ENCODE results near the gene HMCN2.
"Not testable (repeated sequence)": the region's sequence is repeated elsewhere in the genome, so short reads cannot be mapped to it uniquely, and the experiment has no call there.

Gene HMCN2

DNA sequence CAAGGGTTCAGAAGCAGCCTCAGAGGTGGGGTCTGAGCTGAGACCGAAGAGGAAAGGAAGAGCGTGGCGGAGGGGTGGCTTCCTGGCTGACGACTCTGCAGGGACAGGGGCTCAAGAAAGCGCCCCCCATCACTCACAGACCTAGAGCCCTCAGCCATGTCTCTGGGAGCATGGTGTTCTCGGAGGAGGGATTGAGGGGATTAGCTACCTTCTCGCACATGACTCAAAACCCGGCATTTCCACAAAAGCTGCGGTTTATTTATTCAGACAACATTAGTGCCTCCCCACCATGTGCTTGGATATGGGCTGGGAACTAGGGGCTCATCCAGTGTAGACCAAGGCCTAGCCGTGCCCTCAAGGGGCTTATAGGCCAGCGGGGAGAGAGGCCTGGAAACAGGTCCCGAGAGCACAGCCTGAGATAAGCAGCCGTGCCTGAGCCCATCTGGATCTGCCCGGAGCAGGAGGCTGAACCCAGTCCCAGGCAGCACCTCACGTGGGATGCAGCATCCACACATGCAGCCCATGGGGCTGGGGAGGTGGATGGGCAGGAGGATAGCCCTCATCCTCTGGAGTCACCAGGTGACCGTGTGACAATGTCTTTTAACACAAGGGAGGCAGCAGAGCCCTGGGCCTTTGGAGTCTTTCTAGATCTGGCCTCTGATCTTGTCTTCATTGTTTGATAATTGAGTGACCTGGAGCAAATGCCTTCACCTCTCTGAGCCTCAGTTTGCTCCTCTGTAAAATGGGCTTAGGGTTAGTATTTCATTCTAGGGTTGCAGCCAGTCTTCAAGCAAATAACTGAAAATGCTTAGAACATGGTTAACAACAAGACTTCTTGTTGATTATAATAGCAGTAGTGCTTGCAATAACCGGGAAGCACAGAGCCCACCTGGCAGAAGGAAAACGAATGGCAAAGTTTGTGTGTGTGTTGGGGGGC lies 878 bp upstream of the HMCN2 start:
- no peak for DNase-seq

DNA sequence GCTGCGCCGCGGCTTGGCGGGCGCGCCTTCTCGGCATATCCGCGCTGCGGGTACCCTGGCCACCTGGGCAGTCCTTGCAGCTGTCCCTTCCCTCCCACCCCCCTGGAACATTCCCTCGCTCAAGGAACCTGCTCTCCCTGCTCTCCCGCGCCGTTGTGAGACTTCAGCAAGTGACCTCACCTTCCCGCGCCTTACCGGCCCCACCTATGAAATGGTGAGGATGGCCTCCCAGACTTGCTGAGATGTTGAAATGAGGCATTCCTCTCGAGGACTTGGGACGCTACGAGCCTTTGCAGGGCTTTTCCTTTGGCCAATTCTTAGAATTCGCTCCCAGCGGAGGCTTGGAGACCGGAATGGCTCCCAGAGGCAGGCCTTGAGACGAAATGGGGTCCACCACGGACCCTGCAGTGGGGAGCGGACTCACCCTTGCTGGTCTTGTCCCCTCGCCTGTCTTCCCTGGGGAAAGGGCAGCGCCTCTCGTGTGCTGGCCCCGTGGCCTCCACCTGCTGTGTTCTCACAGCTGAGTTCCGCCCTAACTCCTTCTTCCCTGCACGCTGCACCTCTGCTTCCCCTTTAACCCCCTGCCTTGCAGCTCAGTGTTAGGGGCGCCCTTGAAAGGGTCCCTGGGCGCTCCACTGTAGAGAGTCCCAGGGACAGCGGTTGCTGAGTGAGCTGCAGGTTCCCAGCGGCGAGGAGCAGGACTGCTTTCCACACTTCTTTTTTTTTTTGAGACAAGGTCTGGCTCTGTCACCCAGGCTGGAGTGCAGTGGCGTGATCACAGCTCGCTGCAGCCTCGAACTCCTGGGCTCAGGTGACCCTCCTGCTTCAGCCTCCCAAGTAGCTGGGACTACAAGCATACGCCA lies 907 bp downstream of the HMCN2 start:
- peak; percentile 40 for DNase-seq

DNA sequence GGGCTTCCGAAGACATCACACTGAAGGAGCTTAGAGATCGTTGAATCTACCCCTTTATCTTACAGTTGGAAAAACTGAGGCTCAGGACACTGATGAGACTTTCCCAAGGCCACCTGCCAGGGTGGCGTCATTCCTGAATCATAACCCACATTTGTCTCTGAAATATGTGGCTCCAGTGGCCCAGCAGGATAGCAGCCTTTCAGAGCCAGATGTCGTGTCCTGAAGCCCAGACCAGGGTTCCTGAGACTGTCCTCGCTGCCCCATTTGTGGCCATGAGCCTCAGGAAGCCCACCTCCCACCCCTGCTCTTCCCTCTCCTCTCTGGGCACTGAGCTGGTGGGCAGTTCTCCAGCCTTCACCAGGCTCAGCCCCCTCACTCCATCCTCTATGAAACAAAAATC lies 2.4 kb downstream of the HMCN2 start:
- DNase-seq: no peak

DNA sequence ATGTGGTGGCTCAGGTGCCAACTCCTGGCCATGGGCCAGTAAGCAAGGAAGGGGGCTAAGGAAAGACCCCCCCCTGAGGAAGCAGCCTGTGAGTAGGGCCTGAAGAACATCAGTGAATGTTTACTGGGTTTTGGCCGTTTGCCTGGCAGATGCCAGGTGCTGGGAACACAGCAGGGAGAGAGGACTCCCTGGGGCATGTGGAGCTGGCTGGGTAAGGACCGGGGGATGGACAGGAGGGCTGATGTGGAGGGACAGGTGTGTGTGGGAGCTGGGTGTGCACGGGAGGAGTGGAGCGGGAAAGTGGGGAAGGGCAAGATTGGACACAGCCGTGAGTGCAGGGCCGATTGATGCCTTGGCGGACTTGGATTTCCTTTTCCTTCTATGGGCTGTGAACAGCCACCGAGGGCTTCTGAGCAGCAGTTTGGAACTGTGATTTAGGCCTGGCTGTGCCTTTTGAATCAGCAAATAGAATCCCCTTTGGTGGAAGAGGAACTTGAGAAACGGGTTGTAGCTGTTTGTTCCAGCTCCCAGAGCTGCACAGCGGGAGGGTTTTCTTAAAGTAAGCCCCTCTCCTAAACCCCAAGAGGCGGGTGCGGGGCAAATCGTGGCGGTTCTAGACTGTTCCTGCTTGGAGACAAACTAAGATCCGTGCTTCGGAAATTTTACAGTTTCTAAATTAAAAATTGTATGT lies 3.1 kb downstream of the HMCN2 start:
- peak; percentile 66 for DNase-seq

DNA sequence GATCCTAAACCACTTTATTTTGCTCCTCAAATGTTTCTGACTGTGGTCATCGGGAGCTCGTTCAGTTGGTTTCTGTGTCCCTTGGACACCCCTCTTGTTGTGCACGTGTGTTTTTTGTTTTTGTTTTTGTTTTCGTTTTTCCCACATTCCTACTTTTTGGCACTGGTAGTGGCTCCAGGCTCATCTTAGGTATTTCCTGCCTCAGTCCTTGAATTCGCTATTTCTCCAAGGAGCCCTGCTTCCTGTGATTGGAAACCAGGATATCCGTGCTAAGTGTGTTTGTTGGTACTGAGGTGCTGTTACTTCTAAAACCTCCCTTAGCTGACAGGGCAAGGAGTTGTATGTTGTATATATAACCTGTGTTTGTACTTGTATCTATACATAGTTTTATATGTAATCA lies 5.9 kb downstream of the HMCN2 start:
- DNase-seq: no peak

DNA sequence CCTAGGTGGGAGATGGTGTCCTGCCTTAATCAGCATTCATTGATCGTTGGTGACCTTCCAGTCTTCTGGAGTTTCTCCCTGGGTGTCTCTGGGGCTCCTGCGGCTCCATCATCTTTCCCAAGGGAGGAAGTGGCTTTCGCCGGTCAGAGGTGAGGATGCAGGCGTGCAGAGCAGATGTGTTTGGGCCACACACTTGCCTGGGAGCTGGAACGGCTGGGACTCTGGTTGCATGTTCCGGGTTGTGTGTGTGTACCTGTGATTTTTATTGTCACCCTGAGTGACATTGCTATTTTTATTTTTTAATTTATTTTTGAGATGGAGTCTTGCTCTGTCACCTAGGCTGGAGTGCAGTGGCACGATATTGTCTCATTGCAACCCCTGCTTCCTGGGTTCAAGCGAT lies 9.6 kb downstream of the HMCN2 start:
- DNase-seq: no peak

DNA sequence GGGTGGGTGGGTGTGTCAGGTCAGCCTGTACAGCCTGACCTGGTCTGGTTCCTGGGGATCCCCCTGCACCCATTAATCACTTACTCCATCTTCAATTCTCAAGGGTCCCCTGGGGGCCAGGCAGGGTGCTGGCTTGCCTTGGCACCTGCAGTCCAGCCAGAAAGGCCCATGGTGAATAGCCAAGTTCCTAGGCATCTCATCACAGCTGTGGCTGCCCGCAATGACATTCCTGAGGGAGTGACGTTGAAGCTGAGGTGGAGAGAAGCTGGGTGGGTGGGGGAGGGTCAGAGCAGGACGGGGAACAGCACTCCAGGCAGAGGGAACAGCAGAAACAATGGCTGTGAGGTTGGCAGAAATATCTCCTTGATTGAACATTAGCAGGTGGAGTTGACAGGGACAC lies 10.6 kb downstream of the HMCN2 start:
- DNase-seq: no peak

DNA sequence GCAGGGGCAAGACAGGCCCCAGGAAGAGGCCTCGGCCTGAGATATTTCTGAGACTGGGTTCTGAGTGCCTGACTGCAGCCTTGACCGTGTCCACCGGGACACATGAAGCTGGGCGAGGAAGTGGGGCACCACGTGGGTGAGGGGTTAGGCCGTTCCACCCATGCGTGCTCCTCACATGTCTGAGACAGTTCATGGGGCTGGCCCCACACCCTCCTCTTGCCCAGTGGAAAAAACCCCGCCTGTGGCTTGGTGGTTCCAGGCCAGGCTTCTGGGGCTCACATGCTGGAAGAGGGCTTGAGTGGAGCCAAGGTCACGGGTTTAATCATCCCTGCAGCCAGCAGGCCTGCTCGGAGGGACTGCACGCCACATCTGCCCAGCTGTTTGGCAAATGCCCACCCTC lies 11.4 kb downstream of the HMCN2 start:
- no peak for DNase-seq

DNA sequence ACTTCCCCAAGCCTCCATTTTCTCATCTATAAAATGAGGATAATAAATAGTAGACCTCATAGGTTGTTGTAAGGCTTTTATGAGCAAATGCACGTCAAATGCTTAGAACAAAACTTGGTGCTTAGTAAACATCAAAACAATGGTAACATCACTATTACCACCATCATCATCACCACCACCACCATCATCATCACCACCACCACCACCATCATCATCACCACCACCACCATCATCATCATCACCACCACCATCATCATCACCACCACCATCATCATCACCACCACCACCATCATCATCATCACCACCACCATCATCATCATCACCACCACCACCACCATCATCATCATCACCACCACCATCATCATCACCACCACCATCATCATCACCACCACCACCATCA lies 12.0 kb downstream of the HMCN2 start:
- not testable (repeated sequence) for DNase-seq

DNA sequence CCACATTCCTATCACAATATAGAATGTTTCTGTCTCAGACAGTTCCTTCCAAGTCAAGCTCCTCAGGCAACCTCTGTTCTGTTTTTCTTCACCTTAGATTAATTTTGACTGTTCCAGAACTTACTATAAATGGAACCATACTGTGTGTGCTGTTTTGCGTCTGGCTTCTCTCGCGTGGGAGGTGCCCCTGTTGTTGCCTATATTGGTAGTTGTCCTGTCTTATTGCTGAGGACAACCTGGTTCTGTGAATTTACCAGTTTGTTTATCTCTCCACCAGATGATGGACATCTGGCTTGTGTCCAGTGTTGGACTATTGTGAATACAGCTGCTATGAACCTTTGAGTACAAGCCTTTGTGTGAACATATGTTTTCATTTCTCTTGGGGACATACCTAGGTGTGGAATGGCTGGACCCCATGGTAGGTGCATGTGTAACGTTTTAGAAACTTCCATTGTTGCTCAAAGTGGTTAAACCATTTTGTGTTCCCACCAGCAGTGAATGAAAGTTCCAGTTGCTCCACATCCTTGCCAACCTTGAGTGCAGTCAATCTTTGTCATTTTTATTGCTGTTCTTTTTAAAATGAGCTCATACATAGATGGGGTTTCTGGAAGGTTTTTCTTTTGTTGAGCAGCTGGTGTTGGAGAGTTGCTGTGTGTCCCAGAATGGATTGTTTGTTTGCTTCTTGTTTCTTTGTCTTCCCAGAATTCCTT lies 18.1 kb downstream of the HMCN2 start:
- DNase-seq: peak; percentile 66

DNA sequence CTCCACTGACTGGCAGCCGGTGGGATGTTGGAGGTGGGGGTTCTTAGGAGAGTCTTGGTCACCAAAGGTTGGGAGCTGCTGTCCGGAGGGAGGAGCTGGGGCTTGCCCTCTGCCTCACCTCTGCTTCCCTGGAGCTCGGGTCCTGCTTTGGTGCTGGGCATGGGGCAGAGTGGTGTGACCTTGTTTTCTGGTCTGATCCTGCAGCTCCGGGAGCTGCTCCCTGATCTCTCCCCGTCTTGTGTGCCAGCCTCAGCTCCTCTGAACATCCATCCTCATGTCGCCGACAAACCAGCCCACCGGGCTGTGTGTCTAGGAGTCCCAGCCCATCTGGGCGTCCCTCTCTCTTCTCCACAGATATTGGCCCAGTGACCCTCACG lies 18.7 kb downstream of the HMCN2 start:
- no peak for DNase-seq

DNA sequence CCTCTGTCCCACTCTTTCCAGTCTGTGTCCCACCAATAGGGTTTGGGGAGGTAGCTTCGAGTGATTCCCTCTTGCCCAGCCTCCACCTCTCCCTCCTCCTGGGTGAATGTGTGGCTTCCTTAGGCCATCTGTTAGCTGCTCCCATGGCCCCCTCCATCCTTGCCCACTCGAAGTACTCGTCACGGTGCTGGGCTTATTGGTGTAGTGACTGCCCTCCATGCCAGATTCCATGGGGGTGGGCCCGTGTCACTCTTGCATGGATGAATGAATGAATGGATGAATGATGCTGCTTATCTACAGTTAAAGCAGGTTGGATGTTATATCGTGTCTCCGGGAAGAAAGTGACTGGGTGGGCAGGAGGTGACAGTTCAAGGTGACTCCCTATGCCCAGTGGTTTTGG lies 19.1 kb downstream of the HMCN2 start:
- DNase-seq: no peak

DNA sequence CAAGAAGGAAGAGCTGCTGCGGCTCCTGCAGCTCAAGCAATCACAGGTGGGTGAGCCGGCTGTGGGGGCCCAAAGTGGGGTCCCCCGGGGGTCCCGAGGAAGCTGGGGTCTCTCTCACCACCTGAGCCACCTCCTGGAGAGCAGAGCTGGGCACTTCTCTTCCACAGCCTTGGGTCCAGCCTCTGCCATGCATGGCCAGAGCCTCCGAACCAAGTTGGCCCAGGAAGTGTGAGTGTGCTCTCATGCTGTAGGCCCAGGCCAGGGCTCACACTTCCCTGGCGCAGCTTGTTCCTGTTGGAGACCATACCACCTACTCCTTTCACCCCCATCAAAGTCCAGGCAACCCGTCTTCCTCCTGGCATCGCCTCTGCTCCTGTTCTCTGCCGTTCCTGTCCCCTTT lies 19.7 kb downstream of the HMCN2 start:
- DNase-seq: no peak

DNA sequence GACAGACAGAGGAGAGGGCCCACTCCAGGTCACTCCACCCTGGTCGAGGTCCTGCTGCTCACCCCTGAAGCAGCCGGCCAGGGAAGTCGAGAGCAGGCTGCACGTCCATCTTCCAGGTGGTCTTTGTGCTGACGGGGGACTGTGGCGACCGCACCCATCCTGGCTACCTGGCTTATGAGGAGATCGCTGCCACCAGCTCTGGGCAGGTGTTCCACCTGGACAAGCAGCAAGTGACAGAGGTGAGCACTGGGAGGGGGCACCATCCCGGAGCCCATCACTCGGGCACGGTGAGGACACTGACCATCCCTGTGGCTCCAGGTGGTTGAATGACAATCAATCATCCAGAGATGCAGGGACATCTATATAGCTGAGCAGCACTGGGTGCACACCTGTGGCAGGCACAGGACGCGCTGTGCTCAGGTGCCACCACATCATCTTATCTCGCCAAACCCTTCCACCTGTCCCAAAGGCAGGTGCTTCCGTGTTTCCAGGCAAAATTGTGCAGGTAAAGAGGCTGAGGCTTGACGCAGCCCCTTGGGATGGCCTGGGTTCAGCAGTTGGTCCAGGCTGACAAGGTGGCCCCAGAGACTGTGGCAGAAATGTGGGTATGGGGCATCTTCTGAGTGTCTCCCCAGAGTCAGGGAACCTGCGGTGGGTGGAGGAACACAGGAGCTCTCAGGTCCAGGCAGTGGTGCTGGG lies 20.7 kb downstream of the HMCN2 start:
- DNase-seq: no peak

DNA sequence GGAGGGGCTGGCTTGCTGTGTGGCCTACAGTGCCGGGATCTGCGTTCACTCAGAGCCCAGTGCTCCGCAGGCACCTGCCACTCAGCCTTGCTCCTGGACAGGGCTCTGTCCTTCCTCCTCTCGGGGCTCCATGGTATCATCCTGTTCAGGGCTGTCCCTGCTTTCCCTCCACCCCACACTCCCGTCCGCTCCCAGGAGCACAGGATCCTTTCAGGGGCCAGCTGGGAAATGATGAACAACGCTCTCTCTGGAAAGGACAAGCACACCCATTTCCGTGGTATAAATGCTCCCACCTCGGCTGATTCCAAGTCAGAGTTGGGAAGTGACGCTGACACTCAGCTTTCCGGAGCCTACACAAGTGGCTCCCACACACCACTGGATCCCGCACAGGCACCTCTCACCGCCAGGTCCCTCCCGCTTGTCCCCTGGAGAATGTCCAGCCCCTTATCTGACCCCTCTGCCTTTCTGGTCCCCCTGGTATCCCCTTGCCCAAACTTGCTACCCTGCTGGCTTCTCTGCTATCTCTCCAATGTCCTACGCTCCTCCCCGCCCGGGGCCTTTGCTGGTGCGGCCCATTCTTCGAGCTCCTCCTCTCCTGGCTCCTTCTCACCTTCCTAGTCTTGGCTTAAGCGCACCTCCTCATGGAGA lies 21.3 kb downstream of the HMCN2 start:
- no peak for DNase-seq

DNA sequence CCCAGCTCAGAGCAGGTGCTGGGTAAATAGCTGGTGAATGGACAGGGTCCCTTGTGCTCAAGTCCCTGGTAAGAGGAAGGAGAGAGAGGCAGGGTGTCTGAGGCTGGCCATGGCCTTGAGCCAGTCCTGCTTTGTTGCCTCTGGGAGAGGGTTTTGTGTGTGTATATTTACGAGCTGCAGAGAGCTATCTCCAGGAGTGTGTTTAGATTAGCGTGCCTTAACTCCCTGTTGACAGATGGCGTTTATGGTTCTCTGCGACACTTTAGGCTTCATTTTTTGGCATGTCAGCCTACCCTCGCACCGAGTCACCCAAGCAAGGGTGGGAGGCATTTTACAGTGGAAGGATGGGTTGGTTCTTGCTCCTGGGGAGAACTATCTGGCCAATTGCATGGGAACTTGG lies 22.2 kb downstream of the HMCN2 start:
- peak; percentile 84 for DNase-seq

DNA sequence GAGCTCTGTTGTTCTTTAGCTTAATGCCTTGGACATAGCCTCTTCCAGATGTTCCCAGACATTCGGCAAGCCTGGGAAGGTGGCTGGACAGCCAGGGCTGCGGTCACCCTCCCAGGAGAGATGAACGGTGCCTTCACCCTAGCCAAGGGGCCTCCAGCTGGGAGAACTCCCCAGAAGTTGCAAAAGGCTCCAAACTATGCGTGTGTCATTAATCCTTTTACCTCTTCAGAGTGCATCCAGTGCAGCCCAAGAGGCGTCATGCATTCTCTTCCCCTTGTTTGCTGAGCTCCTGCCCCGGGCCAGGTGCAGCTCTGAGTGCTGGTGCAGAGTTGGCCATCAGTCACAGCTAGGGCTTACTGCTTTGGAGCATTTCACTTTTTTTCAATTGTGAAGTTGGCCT lies 22.8 kb downstream of the HMCN2 start:
- peak; percentile 80 for DNase-seq

DNA sequence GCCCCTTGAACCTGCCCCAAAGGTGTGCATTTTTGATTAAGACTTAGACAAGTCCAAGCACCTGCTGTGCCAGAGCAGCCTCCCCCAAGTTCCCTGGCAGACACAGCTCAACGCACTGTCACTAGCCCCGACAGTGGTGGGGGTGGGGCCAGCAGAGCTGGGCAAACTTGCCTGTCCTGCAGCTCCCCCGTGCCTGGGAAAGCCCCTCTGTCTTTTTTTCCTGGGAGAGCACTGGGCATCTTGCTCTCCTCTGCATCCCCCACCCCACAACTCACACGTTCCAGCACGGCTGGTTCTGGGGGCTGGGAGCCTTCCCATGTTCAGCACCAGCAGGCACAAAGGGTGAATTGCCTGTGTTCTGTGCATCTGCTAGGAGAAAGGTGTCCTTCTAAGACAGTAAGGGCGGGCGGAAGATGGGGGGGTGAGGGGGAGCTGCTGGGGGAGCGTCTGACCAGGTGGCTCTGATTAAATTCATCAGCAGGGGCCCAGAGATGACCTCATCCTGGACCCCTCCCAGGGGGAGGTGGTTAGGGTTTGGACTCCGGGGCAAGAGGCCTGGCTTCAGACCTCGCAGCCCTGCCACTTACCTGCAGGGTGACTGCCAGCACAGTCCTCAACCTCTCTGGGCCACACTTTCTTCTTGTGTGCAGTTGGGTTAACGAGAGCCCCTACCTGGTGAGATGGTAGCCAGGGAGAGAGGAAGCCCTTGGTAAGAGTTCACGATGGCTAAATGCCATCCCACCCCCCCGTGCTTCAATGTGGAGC lies 23.5 kb downstream of the HMCN2 start:
- peak; percentile 64 for DNase-seq

DNA sequence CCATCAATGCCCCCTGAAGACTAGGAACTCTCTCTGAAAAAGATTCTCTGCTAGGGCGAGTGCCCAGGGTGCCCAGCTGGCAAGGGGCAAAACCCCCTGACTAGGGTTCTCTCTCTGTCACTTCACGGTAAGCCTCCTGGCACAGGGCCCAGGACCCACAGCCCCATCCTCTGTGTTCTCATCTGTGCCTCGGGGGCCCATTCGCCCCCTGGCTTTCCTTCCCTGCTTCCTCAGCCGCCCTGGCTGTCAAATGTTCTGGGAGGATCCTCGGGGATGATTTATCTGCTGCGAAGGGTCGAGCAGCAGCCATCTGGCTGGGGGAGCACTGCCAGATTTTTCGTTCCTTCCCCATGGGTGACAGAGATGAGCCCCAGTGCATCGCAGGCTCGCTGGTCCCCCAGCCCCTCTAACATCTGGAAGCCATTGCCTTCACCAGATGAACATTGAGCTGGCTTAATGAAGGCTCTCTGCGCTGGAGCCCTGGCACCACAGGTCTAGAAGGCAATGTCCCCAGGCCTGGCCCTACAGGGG lies 24.2 kb downstream of the HMCN2 start:
- no peak for DNase-seq

All from DMS53 (cell line).